Measurements from ENCODE around the gene VMP1.

DNA sequence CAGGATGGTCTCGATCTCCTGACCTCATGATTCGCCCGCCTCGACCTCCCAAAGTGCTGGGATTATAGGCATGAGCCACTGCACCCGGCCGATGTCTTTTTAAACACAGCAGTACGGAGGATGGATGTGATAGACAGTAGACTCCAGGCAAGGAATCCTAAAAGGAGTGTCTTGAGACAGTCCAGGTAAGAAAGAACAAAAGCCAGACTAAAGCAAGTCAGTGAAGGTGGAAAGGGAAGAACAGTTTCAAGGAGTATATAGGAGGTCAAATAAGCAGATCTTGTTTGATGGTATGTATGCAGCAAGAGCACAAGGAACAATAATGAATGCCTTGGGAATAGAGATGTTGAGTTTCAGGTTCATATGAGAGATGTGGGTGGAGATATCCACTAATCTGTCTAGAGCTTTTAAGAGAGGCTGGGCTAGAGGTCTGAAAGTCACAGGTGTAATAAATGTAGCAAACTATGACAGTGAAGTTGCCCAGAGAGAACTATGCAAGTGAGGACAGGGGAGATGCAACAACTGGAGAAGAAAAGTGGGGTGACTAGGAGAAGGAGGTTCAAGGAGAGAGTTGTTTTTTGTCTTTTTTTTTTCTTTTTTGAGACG lies 180.8 kb downstream of the VMP1 start:
- TF ChIP-seq POLR2A (IDR thresholded peaks at IDR 0.05) = no peak
- TF ChIP-seq, protein P1, sequence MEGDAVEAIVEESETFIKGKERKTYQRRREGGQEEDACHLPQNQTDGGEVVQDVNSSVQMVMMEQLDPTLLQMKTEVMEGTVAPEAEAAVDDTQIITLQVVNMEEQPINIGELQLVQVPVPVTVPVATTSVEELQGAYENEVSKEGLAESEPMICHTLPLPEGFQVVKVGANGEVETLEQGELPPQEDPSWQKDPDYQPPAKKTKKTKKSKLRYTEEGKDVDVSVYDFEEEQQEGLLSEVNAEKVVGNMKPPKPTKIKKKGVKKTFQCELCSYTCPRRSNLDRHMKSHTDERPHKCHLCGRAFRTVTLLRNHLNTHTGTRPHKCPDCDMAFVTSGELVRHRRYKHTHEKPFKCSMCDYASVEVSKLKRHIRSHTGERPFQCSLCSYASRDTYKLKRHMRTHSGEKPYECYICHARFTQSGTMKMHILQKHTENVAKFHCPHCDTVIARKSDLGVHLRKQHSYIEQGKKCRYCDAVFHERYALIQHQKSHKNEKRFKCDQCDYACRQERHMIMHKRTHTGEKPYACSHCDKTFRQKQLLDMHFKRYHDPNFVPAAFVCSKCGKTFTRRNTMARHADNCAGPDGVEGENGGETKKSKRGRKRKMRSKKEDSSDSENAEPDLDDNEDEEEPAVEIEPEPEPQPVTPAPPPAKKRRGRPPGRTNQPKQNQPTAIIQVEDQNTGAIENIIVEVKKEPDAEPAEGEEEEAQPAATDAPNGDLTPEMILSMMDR (IDR thresholded peaks at IDR 0.05) = no peak

All from suprapubic skin (tissue), 3 donors.